Measurements from ENCODE around the gene EEA1.

Gene EEA1

DNA sequence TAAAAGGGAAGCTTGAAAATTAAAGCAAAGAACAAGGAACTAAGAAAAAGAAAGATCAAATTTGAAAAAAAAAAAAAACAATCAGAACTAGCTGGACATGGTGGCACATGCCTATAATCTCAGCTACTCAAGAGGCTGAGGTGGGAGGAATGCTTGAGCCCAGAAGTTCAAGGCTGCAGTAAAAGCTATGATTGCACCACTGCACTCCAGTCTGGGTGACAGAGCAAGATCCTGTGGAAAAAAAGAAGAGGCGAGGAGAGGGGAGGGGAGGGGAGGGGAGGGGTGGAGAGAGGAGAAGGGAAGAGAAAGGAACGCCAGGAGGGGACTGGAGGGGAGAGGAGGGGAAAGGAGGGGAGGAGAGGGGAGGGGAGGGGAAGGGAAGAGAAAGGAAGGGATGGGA lies 43.0 kb downstream of the EEA1 start:
- DNase-seq, result no peak

DNA sequence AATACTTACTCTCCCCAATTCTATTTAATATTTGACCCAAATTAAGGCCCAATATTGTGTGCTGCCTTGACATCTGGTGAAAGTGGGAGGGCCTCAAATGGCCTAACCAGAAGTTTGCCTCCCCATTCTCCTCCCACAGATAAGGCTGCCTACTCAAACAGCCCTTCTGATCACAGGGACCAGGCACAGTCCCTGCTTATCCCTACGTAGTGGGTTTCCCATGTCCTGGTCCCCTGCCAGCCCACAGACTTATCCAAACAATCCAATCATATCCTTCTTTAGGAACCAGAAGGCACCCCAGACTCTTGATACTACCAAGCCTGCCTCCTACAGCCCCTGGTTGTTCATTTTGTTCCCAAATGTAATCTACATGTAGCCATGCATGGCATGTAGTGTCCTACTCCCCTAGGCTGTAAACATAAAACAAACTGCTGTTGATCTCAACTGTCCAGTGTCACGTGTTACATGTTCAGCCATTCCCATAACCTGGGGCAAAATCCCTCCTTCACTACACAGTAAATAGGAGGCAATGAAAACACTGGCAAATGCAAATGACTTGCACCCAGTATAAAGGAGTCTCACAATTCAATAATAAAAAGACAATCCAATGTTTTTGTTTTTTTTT lies 49.3 kb downstream of the EEA1 start:
- DNase-seq, result no peak

DNA sequence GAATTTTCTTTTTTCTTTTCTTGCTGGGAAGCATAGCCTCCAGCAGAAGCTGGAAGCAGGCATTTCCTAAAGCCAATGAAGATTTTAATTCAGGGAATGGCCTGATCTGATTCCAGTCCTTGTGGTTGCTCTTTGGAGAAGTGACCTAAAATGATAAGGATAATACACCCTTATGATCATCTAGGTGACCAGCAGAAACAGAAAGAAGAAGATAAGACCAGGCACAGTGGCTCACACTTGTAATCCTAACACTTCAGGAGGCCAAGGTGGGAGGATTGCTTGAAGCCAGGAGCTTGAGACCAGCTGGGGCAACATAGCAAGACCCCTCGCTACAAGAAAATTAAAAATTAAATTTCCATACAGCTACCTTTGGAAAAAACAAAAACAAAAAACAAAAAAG lies 51.2 kb downstream of the EEA1 start:
- no peak for DNase-seq

DNA sequence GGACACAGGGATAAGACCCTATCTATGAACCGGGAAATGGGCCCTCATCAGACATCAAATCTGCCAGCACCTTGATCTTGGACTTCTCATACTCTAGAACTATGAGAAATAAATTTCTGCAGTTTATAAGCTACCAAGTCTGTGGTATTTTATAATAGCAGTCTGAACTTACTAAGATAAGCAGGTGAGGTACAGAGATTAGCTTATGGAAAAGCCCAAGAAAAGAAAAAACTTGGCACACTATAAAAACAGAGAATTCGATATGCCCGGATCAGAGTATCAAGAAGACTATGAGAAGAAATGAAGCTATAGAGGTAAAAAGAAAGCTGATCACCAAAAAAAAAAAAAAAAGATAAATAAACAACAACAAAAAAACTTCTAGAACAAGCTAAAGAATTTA lies 52.6 kb downstream of the EEA1 start:
- no peak for DNase-seq

DNA sequence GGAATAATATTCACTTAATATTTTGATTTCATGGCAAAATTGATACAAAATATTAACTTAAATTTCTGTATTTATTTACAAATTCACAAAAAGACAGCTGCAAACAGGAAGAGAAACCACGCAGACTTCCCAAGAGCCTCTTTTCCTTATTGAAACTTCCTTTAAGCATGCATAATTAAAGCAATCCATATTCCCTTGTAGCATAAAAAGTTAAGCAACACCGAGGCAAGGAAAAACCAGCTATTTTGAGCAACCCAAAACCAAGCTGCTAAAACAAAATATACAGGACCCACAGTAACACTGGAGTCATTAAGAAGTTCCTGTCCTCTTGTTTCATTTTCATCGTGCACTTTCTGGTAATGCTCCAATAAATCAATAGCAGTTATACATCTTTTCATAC lies 58.0 kb downstream of the EEA1 start:
- no peak for DNase-seq

DNA sequence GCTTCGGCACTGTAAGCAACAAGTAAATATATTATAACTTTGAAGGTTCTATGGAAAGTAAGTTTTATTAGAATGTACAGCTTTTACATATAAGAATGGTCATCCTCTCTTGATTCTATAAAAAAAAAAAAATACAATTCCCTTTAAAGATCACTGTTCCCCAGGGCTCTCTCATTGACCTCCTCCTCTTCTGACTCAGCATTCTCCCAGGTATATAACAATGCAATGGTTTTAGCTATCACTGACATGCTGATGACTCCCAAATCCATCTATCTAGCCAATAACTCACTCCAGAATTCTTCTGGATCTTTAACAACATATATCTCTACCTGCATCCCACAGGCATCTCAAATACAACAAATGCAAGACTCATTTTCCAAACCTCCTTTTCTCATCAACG lies 62.7 kb downstream of the EEA1 start:
- no peak for DNase-seq

DNA sequence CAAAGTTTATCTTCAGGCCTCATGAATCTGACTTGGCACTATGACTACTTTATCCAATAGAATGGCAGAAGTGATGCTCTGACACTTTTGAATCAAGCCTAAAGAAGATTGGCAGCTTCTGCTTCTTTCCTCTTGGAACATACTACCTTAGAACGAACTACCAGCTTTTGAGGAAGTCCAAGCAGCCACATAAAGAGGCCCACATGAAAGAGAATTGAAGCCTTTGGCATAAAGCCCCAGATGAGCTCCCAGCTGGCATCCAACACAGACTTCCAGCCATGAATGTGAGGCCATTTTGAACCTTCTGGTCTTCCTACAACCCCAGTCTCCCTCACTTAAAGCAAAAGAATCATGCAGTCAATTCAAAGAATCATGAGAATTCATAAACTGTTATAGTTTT lies 65.8 kb downstream of the EEA1 start:
- DNase-seq, result no peak

DNA sequence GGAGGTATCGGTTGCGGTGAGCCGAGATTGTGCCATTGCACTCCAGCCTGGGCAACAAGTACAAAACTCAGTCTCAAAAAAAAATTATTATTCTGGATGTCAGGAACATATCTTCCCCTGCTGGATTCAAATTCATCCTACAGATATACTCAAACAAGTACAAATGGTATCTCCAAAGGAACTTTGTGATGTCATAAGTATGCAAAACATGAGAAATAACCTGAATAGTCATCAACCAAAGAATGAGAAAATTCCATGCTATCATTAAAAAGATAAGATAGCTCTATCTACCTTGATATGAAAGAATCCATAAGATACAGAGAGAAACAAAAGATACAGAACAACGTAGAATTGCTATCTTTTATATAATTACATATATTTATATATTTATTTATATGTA lies 67.7 kb downstream of the EEA1 start:
- DNase-seq, result no peak

DNA sequence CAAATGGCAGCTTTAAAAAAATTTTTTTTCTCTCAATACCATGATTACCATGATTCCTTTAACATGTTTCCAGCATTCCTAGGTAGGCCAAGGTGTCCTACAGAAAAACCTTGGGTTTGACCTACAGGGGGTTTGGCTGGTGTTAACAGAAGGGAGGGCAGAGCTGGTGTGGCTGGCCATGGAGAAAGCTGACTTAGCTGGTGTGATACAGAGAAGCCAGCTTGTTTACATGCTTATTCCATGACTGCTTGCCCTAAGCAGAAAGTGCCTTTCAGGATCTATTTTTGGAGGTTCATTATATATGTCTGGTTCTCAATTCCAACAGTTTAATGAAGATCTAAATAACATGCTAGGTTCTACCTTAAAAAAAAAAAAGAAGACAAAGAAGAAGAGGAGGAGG lies 68.6 kb downstream of the EEA1 start:
- no peak for DNase-seq

DNA sequence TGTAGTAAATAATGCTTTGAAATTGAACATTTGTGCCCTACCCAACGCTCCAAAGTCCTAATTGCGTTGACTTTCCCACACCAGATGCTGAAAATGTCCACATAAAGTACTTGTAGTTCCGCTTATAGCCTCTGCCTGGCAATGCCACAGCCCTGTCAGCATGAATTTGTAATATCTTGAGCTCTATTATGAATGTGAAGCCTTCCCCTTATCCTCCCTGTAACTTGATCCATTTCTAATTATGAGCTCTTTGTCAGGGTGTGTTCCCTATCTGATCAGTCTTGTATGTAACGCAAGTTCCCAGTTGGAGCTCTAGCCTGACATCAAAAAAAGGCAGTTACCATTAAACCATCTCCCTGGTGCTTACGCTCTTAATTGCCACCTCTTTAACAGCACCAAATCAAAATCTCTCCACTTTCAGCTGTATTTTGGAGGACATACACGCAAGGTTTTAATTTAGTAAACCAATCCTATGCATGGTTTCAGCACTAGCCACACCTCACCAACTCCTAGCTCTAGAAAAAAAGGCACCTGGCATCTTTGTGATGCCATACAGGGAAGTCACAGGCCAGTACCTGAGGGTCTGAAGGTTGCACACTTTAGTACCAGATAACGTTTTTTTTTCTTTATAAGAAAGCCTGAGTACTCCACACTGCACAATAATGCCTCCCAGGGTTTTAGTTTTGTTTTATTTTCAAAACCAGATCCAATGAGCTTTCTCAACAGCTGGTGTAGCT lies 69.3 kb downstream of the EEA1 start:
- DNase-seq, result no peak

DNA sequence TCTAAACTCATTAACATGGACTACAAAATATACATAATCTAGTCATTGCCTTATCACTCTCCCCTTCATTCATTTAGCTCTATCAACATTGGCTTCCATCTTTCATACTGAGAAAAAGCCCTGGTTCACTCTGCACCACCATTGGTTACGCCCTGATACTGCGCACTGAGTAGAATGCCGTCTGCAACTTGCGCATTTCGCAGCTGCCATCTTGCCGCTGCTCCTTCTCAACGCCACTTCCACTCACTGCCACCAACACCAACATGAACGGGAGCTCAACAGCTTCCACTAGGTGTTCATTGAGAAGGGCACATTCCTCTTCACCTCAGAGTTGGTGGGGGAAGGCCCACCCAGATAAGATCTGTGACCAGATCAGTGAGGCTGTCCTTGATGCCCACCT lies 71.3 kb downstream of the EEA1 start:
- DNase-seq, result no peak

DNA sequence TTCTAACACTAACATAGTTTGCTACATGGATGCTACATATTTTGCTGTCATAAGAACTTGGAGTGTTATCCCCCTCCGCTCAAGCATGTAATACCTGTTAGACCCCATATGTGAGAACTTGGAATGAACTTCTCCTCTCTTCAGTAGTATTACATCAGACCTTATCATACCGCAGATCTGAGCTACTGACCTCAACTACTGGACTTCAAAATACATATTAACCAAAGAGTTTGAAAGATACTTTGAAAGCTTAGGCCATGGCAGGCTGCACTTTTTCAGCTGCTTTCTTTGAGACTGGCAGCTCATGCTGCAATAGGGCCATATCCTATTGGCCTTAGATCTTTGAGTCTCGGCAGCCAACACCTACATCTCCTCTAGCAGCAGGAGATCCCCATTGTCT lies 74.8 kb downstream of the EEA1 start:
- DNase-seq, result no peak

DNA sequence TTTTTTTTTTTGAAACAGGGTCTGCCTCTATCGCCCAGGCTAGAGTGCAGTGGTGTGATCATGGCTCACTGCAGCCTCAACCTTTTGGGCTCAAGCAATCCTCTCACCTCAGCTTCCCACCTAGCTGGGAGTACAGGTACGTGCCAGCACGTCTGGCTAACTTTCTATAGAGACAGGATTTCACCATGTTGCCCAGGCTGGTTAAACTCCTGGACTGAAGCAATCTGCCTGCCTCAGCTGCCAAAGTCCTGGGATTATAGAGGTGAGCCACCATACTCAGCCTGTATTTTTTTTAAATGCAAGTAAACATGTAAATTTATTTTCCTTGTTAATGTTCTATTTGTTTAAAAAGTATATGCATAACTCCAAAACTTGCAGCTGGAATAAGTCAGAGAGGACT lies 80.4 kb downstream of the EEA1 start:
- DNase-seq, result no peak

DNA sequence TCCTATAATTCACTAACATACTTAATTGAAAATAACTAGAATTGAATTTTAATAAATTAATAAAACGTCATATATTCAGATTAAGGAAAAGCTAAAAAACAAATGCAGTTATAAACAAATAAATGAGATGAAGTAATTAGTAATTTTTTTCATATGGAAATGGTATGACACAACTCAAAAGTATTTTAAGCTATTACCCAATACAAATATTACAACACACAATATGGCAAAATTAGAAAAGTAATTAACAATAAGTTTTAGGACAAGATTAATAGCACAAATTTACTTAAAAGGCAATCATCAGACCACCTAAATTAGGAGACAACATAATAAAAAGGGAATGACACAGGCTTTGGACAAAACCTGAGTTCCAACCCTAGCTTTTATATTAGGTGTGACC lies 81.7 kb downstream of the EEA1 start:
- DNase-seq, result no peak

DNA sequence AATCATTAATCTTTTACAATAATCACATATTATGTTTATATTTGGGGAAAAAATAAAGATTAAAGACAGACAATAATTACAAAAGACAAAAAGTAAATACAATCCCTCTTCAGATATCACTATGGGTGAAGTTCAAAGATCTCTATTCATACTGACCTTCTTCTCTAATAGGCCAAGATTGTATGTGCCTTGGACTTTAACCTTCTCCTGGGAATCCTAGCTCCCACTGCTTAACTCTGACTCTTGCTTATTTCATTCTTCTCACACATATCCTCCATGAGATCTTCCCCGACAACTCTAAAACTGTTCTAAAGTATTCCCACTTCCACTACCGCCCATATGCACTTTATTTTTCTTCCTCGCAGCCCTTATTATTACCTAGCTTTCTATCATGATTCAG lies 83.8 kb downstream of the EEA1 start:
- no peak for DNase-seq

DNA sequence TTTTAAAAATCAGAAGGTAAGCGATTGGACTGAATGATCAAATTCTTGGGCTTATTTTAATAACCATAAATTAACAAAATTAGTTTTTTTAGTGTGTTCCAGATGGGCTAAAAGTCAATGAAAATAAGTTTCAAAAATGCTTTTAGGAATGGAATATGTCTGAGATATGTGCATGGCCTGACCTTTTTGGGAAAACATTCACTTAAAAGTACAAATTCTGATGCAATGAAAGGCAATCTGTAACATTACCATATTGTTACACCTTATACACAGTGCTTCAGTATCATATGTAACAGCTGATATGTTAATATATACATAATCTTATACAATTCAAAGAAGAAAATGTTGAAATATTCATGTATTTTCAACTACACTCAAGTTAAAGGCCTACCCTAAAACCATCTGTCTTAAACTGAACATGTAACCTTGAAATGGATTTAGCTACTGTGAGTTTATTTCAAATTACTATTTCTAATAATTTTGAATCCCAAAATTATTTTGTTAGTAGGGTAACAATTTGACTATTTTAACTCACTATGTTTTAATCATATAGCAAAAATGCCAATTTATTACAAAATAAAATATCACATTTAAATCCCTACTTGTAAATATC lies 84.8 kb downstream of the EEA1 start:
- no peak for DNase-seq

DNA sequence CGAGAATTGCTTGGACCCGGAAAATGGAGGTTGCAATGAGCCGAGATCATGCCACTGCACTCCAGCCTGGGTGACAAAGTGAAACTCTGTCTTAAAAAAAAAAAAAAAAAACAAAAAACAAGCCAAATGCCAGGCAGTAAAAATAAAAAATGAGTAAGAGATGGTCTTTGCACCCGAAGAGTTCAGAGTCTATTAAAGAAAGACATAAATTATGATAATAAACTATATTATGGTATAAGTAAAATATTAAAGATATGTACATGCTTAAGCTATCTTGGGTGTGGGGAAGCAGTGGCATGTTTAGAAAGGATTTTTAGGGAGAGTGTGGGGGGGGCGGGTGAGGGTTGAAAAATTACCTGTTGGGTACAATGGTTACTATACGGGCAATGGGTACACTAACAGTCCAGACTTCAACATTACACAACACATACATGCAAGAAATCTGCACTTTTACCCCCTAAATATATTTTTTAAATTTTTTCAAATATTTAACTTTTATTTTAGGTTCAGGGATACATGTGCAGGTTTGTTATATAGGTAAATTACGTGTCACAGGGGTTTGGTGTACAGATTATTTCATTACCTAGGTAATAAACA lies 99.3 kb downstream of the EEA1 start:
- DNase-seq, result no peak

DNA sequence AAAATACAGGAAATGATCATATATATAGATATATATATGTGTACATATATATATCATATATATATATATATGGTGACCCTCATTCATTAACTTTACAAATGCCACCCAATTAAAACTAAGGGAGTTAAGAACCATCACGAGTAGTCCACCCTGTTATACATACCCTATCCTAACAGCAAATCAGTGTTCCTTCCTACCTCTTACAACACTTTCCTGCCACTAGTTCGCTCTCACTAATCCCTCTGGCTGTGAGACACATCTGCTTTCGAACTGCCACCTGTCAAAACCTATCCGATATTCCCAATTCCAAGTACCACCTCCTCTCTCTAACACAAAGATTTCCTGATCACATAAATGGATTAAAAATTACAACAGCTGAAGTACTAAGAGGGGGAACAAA lies 100.5 kb downstream of the EEA1 start:
- no peak for DNase-seq

DNA sequence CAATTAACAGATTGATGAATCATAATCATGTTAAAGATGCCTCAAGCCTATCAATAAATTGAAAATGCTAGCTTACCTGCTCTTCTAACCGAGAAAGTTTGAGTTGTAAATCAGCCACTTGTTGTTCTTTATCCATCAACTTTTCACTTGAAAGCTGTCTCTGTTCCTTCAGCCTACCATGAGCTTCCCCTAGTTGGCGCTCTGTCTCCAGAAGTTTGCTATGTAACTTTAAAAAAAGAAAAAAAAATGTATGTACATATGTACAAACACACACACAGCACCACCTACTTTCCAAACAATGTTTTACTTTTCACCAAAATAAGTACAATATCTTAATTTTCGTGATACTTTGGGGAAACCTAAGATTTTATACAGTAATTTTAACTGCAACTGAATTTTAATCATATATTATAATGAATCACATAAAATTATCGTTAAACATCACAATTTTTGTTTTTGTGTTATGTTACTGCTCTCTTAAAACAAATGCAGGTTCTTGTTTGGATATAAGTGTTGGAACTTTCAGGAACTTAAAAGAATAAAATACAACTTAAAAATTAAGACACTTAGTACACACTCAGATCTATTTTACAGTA lies 101.2 kb downstream of the EEA1 start:
- DNase-seq, result no peak

DNA sequence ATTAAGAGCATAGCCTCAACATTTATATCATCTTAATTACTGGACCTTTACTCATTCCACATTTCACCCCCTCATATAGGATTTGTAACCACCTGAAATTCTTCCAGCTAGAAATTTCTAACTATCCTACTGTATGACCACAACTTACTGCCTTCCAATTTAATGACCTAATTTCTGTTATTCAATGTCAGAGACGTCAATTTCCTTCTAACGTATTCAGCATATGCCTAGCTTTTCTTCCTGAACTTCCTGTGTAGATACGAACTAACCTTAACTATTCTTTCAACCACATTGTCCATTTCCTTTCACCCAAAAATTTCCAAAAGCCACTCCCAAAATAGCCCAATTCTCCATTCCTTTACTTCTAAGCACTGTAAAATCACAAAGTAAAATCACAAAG lies 108.0 kb downstream of the EEA1 start:
- no peak for DNase-seq

DNA sequence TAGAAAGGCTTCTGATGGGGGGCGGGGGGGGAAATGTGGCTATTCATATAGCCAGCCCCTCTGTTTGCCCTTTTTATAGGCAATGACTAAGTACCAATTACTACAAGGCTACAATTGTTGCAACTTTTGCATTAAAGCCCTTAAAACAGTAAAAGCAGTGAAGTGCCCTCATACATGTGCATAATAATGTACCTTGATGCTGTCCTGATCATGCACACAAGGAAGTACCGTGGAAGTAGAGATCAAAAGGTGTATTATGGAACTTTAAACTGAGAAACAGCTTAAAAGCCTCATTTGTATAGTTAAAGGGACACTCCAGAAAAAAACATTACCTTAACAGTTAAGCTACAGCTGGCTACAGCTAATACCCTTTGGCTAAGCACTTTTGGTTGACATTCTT lies 114.5 kb downstream of the EEA1 start:
- DNase-seq, result no peak

DNA sequence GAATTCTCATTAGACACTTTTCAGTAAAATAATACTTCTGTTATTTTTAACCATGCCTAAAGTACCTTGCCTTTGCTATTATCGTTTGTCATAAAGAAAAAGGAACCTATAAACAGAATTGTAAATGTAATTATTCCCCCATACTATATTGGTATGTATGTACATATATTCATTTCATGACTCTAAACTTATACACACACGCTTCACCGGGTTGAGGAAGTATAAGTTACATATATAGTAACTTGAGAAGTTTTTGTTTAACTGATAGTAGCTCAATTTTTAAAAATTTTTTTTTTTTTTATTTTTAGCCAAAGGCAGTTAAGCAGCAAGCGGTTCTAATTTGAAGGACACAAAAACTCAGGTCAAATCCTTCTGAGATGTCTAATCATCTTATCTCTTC lies 118.7 kb downstream of the EEA1 start:
- DNase-seq, result no peak

DNA sequence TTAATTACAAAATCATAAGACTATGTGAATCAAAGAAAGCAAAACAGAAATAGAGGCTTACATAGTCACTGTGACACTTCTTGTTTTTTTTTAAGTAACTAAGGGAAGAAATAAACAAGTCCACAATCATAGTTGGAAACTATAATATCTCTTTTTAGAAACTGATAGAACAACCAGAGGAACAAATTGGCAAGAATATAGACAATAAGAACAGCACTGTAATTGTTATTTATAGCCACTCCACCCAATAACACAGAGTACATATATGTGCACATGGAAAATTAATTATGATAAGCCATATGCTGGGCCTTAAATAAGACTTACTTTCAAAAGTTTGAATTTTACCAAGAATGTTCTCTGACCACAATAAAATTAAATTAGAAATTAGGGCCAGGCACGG lies 125.2 kb downstream of the EEA1 start:
- no peak for DNase-seq

Measured in right kidney (tissue), 1 donor.